SK-N-SH (cell line): ENCODE data around the gene E2F4. TPM values are rescaled to one million over a fixed set of nuclear protein-coding genes. Genes with fewer than 3 reads are reported as not detected.

Experiments
- CTCF ChIA-PET: fragments of 300-600, 350-600 bp; formaldehyde crosslinking; extraction: SDS; loops from one replicate; lab custom pipeline; 2021; lab: Yijun Ruan, JAX
- POLR2A ChIA-PET: fragments of 350-600 bp; sonication (Branson Sonifier 250); formaldehyde crosslinking; extraction: SDS; loops from one replicate; lab custom pipeline; 2020; ENCODE audit warnings: antibody characterized with exemption, inconsistent platforms; lab: Yijun Ruan, JAX
- DNase-seq: peaks from one replicate; pipeline ENCODE4 v3.0.0; 2012
- H2AFZ ChIP-seq: fragments of 200-600 bp; sonication (generic); 2 replicates; pipeline ENCODE4 v1.8.1; 2016; ENCODE audit warnings: antibody characterized with exemption, mild to moderate bottlenecking, low read depth
- H3F3A ChIP-seq: fragments of 200-600 bp; sonication (generic); replicated peaks from 2 replicates; pipeline ENCODE3; 2016; ENCODE audit warnings: antibody characterized with exemption, mild to moderate bottlenecking; ENCODE audit not compliant: insufficient read depth
- H3K27ac ChIP-seq, 2 experiments: fragments of 200-500 bp in 1 of 2; fragments of 200-600 bp in 1 of 2; sonication (Bioruptor generic) in 1 of 2; sonication (generic), shearing (Covaris generic) in 1 of 2; 2 replicates each; pipeline versions ENCODE4 v1.5.1 to v1.6.1; 2014 to 2016; ENCODE audit warnings: low read depth in 2 of 2, inconsistent platforms in 1 of 2, low read length in 1 of 2, mild to moderate bottlenecking in 1 of 2, mixed read lengths in 1 of 2
- H3K27me3 ChIP-seq: fragments of 200-600 bp; sonication (generic), shearing (Covaris generic); 2 replicates; pipeline ENCODE4 v1.6.1; 2016; ENCODE audit warnings: mixed run types; ENCODE audit not compliant: insufficient read depth
- H3K36me3 ChIP-seq, 2 experiments: fragments of 200-500 bp in 1 of 2; fragments of 200-600 bp in 1 of 2; sonication (Bioruptor generic) in 1 of 2; sonication (generic) in 1 of 2; replicated peaks in 1 of 2; 2 replicates each; pipeline versions ENCODE3 to v1.5.1; 2014 to 2016; ENCODE audit warnings: low read length in 1 of 2, mild to moderate bottlenecking in 1 of 2; ENCODE audit not compliant: insufficient read depth in 2 of 2, control insufficient read depth in 1 of 2
- H3K4me1 ChIP-seq, 2 experiments: fragments of 200-500 bp in 1 of 2; fragments of 200-600 bp in 1 of 2; sonication (Bioruptor generic) in 1 of 2; sonication (generic), shearing (Covaris generic) in 1 of 2; 2 replicates each; pipeline versions ENCODE4 v1.5.1 to v1.6.1; 2014 to 2016; ENCODE audit warnings: low read depth in 1 of 2, low read length in 1 of 2, mixed run types in 1 of 2; ENCODE audit not compliant: insufficient read depth in 2 of 2, control insufficient read depth in 1 of 2
- H3K4me2 ChIP-seq: fragments of 200-600 bp; sonication (generic), shearing (Covaris generic); 2 replicates; pipeline ENCODE4 v1.6.1; 2017; ENCODE audit warnings: mixed run types
- H3K4me3 ChIP-seq, 2 experiments: fragments of 200-500 bp in 1 of 2; fragments of 200-600 bp in 1 of 2; sonication (Bioruptor generic) in 1 of 2; sonication (generic), shearing (Covaris generic) in 1 of 2; 2 replicates each; pipeline versions ENCODE4 v1.5.1 to v1.8.1; 2014 to 2016; ENCODE audit warnings: low read depth in 2 of 2, inconsistent platforms in 1 of 2, low read length in 1 of 2, mild to moderate bottlenecking in 1 of 2, mixed read lengths in 1 of 2, moderate library complexity in 1 of 2
- H3K79me2 ChIP-seq: fragments of 200-600 bp; sonication (generic); 2 replicates; pipeline ENCODE4 v1.8.1; 2017; ENCODE audit warnings: mild to moderate bottlenecking; ENCODE audit not compliant: insufficient read depth
- H3K9ac ChIP-seq: fragments of 200-600 bp; sonication (generic); 2 replicates; pipeline ENCODE4 v1.6.1; 2017; ENCODE audit warnings: mixed run types
- H3K9me2 ChIP-seq: fragments of 200-600 bp; sonication (generic); 2 replicates; pipeline ENCODE4 v1.6.1; 2017; ENCODE audit warnings: mixed run types
- H3K9me3 ChIP-seq: fragments of 200-600 bp; sonication (generic); 2 replicates; pipeline ENCODE4 v1.6.1; 2017; ENCODE audit warnings: mixed run types, mild to moderate bottlenecking, moderate library complexity
- H4K20me1 ChIP-seq: fragments of 200-600 bp; sonication (generic); 2 replicates; pipeline ENCODE4 v1.6.1; 2017; ENCODE audit warnings: mild to moderate bottlenecking, mixed run types; ENCODE audit not compliant: insufficient read depth
- CTCF ChIP-seq: fragments of 200-600 bp; sonication (generic); IDR thresholded peaks from 2 replicates; pipeline ENCODE4 v1.6.1; 2017; ENCODE audit warnings: antibody characterized with exemption, mild to moderate bottlenecking, moderate library complexity
- FOXJ3 ChIP-seq: sonication (generic); formaldehyde crosslinking; IDR thresholded peaks from 2 replicates; pipeline ENCODE4 v1.5.1; 2020; ENCODE audit warnings: mild to moderate bottlenecking, missing genetic modification reagents
- FOXM1 ChIP-seq: IDR thresholded peaks from 2 replicates; pipeline ENCODE4 v1.4.0; 2012; ENCODE audit warnings: low read depth, mild to moderate bottlenecking
- GABPA ChIP-seq: IDR thresholded peaks from 2 replicates; pipeline ENCODE4 v1.4.0; 2012; ENCODE audit warnings: low read depth, mild to moderate bottlenecking
- POLR2AphosphoS5 ChIP-seq: IDR thresholded peaks from 2 replicates; pipeline ENCODE4 v1.6.1; 2012; ENCODE audit warnings: low read depth, low read length
- RCOR1 ChIP-seq: fragments of 150-350 bp; IDR thresholded peaks from 2 replicates; pipeline ENCODE4 v1.6.1; 2017; ENCODE audit warnings: antibody characterized with exemption, low read length
- RFX5 ChIP-seq: IDR thresholded peaks from 2 replicates; pipeline ENCODE4 v1.6.1; 2012; ENCODE audit warnings: mild to moderate bottlenecking, improper control_type of control experiment, low read length
- RXRA ChIP-seq: IDR thresholded peaks from 2 replicates; pipeline ENCODE4 v1.4.0; 2012; ENCODE audit warnings: low read depth, mild to moderate bottlenecking, borderline replicate concordance
- TEAD4 ChIP-seq: IDR thresholded peaks from 2 replicates; pipeline ENCODE4 v1.4.0; 2012; ENCODE audit warnings: mild to moderate bottlenecking, borderline replicate concordance; ENCODE audit not compliant: insufficient read depth
- ZBTB33 ChIP-seq: IDR thresholded peaks from 2 replicates; pipeline ENCODE4 v1.4.0; 2012; ENCODE audit warnings: low read depth, borderline replicate concordance
- WGBS: methylation state at CpG from one replicate; pipeline ENCODE4 v1.1.6; 2017; ENCODE audit warnings: low lambda C conversion rate; 5-methylcytosine and 5-hydroxymethylcytosine counted together
- polyA plus RNA-seq, 3 experiments: library from polyadenylated mRNA; depleted of rRNA; stranded (reverse); fragments of >200 nt; gene quantifications; 2 replicates each; pipeline ENCODE4 v1.2.3, GENCODE V29; 2012
- TF ChIP-seq, protein P1 (sequence below): IDR thresholded peaks from 2 replicates; pipeline ENCODE4 v1.4.0; 2012; ENCODE audit warnings: low read depth
- TF ChIP-seq, protein P2 (sequence below): fragments of 150-350 bp; IDR thresholded peaks from 2 replicates; pipeline ENCODE4 v1.6.1; 2017; ENCODE audit warnings: antibody characterized with exemption, low read length, low read depth, borderline replicate concordance
- TF ChIP-seq, protein P3 (sequence below): IDR thresholded peaks from 2 replicates; pipeline ENCODE4 v1.6.1; 2012; ENCODE audit warnings: mild to moderate bottlenecking, low read depth, low read length, moderate library complexity
- TF ChIP-seq, protein P4 (sequence below): IDR thresholded peaks from 2 replicates; pipeline ENCODE4; 2012

The E2F4 gene
- polyA plus RNA-seq, 1 of the 3 experiments (the other 2 are of a cell fraction) = 168 TPM

DNA sequence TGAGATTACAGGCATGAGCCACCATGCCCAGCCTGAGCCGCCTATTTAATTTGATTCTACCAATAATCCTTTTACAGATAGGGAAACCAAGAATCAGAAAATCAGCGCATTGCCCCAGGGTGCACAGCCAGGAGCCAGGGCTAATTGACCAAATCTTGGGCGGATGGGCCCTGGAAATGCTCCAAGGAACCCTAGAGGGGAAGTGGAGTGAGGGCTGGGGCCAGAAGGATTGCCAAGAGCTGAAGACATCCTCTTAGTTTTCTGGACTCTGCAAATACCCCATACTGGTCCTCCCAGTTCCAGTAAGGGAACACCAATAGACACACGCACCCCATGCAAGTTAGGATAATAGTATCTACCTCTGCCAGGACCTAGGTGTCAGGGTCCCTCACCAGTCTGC, 51.5 kb downstream of the E2F4 start:
- TF ChIP-seq RFX5 = no peak
- TF ChIP-seq, protein P1, sequence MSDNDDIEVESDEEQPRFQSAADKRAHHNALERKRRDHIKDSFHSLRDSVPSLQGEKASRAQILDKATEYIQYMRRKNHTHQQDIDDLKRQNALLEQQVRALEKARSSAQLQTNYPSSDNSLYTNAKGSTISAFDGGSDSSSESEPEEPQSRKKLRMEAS = no peak
- no peaks in the 10 kb centered on the region for H3K27me3 ChIP-seq
- H2AFZ ChIP-seq = no peak overlapping the region
- H3K4me3 ChIP-seq = peak overlapping the region in 1 of 2 experiments; percentile 17; a peak in 1 of 4 replicates
- H3F3A ChIP-seq = peaks cover 41% of the 10 kb centered on the region
- DNase-seq = no peak
- no peaks in the 10 kb centered on the region for H3K9me3 ChIP-seq
- POLR2A ChIA-PET = no interaction called here
- peak overlapping the region; percentile 98 for H3K4me2 ChIP-seq
- CTCF ChIA-PET = interaction anchor here (1.2 to 2.1 kb wide), 2 partner anchors 88 to 290 kb away, joined by 4 to 5 read pairs; no protein-coding TSS in a partner anchor
- 79% methylated on average over 4 of the region's 4 CpGs for WGBS
- H3K4me1 ChIP-seq = peaks cover 40 to 59% of the 10 kb centered on the region in 2 experiments
- peaks cover 72% of the 10 kb centered on the region for H3K79me2 ChIP-seq
- H3K27ac ChIP-seq = peak overlapping the region; percentile 61 to 96; a peak in 3 of 4 replicates
- H3K9me2 ChIP-seq = no peaks in the 10 kb centered on the region
- no peaks in the 10 kb centered on the region for H4K20me1 ChIP-seq
- H3K9ac ChIP-seq = peak overlapping the region; percentile 46; the same call in 1 of the 2 replicates
- peaks cover 12 to 14% of the 10 kb centered on the region in 2 experiments for H3K36me3 ChIP-seq

- Histone ChIP-seq H4K20me1 (no peaks in the 10 kb centered on the region), H3K9me3 (no peaks in the 10 kb centered on the region), H3K36me3 (peaks cover 1 to 7% of the 10 kb centered on the region in 2 experiments), H3K4me2 (peak overlapping the region; percentile 98), H3F3A (peaks cover 42% of the 10 kb centered on the region), H3K79me2 (peaks cover 61% of the 10 kb centered on the region), H3K4me3 (peak overlapping the region in 1 of 2 experiments; percentile 92; a peak in 2 of 4 replicates), H3K27ac (peak overlapping the region; percentile 61 to 96), H3K9ac (peak overlapping the region; percentile 88; the same call in 1 of the 2 replicates), H3K27me3 (no peaks in the 10 kb centered on the region), H3K9me2 (no peaks in the 10 kb centered on the region), H3K4me1 (peaks cover 46 to 66% of the 10 kb centered on the region in 2 experiments), H2AFZ (no peak overlapping the region)
- no peak for DNase-seq
- 14% methylated on average over 4 of the region's 5 CpGs for WGBS
- ChIA-PET CTCF (interaction anchor here (1.1 to 2.1 kb wide), 3 partner anchors 90 to 291 kb away, joined by 3 to 5 read pairs (median 4); no protein-coding TSS in a partner anchor), POLR2A (no interaction called here)
- TF ChIP-seq POLR2AphosphoS5 (peak; percentile 67; the same call in 1 of the 2 replicates), CTCF (no peak), FOXJ3 (CRISPR knock-in tag) (no peak), RFX5 (no peak), FOXM1 (no peak), TEAD4 (no peak), RXRA (no peak), GABPA (no peak; the same call in 1 of the 2 replicates), ZBTB33 (no peak), RCOR1 (no peak)
- TF ChIP-seq, protein P2, sequence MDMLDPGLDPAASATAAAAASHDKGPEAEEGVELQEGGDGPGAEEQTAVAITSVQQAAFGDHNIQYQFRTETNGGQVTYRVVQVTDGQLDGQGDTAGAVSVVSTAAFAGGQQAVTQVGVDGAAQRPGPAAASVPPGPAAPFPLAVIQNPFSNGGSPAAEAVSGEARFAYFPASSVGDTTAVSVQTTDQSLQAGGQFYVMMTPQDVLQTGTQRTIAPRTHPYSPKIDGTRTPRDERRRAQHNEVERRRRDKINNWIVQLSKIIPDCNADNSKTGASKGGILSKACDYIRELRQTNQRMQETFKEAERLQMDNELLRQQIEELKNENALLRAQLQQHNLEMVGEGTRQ = no peak
- TF ChIP-seq, protein P3, sequence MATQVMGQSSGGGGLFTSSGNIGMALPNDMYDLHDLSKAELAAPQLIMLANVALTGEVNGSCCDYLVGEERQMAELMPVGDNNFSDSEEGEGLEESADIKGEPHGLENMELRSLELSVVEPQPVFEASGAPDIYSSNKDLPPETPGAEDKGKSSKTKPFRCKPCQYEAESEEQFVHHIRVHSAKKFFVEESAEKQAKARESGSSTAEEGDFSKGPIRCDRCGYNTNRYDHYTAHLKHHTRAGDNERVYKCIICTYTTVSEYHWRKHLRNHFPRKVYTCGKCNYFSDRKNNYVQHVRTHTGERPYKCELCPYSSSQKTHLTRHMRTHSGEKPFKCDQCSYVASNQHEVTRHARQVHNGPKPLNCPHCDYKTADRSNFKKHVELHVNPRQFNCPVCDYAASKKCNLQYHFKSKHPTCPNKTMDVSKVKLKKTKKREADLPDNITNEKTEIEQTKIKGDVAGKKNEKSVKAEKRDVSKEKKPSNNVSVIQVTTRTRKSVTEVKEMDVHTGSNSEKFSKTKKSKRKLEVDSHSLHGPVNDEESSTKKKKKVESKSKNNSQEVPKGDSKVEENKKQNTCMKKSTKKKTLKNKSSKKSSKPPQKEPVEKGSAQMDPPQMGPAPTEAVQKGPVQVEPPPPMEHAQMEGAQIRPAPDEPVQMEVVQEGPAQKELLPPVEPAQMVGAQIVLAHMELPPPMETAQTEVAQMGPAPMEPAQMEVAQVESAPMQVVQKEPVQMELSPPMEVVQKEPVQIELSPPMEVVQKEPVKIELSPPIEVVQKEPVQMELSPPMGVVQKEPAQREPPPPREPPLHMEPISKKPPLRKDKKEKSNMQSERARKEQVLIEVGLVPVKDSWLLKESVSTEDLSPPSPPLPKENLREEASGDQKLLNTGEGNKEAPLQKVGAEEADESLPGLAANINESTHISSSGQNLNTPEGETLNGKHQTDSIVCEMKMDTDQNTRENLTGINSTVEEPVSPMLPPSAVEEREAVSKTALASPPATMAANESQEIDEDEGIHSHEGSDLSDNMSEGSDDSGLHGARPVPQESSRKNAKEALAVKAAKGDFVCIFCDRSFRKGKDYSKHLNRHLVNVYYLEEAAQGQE = no peak
- TF ChIP-seq, protein P4, sequence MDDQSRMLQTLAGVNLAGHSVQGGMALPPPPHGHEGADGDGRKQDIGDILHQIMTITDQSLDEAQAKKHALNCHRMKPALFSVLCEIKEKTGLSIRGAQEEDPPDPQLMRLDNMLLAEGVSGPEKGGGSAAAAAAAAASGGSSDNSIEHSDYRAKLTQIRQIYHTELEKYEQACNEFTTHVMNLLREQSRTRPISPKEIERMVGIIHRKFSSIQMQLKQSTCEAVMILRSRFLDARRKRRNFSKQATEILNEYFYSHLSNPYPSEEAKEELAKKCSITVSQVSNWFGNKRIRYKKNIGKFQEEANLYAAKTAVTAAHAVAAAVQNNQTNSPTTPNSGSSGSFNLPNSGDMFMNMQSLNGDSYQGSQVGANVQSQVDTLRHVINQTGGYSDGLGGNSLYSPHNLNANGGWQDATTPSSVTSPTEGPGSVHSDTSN = 0 out of 2 replicates have a peak, but pooled peaks have one; percentile 13
Observed at GRCh38 chr16:67244387-67245185, 52.6 kb downstream of the E2F4 start.
